ENCODE measurements around the gene CCDC71. TPM values are rescaled to one million over a fixed set of nuclear protein-coding genes. Genes with fewer than 3 reads are reported as not detected.
A peak's percentile ranks its signal among the peaks of the same experiment; 100 is the strongest.

CCDC71 gene
- total and polyA plus RNA-seq, 2 of the 13 experiments (the other 11 are each of a cell fraction or from before 2014, with no cell fraction given) = 9.7 to 14.3 TPM

DNA sequence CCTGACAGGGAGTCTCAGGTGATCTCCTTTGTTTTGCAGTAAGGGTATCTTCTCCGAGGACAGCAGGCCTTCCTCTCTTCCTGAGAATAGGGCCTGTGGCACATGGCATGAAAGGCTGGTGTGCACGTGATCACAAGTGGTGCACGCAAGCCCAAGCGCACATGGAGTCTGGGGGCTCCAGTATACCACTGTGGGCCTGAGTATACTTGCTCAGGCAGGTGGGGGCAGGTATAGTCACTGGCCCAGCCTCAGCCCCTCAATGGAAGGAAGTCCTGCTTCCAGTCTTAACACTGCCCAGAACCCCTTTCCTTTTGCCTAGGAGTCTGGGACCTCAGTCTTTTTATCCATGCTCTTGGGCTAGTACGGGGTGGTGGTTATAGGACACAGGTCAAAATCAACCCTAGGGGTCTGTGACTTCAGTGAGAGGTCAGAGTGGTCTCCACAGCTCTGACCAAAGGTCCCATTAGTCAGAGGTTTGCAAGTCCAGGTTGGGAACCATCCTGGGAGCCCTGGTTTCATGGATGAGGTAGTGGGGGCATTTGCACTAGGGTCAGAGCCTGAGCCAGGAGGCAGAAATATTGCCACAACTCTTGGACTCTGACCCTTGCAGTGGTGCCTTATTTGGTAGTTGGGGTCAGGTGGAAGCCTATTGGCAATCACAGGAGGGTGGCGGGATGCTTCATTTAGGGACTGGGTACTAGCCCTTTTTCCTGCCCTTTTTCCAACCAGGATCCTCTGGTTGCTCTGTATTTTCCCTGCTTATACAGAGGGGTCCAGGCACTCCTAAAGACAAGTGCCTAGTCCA, 823 bp upstream of the CCDC71 start (continued):
- TF ChIP-seq, protein P1, sequence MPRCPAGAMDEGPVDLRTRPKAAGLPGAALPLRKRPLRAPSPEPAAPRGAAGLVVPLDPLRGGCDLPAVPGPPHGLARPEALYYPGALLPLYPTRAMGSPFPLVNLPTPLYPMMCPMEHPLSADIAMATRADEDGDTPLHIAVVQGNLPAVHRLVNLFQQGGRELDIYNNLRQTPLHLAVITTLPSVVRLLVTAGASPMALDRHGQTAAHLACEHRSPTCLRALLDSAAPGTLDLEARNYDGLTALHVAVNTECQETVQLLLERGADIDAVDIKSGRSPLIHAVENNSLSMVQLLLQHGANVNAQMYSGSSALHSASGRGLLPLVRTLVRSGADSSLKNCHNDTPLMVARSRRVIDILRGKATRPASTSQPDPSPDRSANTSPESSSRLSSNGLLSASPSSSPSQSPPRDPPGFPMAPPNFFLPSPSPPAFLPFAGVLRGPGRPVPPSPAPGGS (CRISPR knock-in tag; IDR thresholded peaks at IDR 0.05) = no peak
- TF ChIP-seq, protein P2, sequence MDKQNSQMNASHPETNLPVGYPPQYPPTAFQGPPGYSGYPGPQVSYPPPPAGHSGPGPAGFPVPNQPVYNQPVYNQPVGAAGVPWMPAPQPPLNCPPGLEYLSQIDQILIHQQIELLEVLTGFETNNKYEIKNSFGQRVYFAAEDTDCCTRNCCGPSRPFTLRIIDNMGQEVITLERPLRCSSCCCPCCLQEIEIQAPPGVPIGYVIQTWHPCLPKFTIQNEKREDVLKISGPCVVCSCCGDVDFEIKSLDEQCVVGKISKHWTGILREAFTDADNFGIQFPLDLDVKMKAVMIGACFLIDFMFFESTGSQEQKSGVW (CRISPR knock-in tag; IDR thresholded peaks at IDR 0.05; ENCODE audit: borderline replicate concordance) = no peak
- TF ChIP-seq, protein P3, sequence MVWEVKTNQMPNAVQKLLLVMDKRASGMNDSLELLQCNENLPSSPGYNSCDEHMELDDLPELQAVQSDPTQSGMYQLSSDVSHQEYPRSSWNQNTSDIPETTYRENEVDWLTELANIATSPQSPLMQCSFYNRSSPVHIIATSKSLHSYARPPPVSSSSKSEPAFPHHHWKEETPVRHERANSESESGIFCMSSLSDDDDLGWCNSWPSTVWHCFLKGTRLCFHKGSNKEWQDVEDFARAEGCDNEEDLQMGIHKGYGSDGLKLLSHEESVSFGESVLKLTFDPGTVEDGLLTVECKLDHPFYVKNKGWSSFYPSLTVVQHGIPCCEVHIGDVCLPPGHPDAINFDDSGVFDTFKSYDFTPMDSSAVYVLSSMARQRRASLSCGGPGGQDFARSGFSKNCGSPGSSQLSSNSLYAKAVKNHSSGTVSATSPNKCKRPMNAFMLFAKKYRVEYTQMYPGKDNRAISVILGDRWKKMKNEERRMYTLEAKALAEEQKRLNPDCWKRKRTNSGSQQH (CRISPR knock-in tag; IDR thresholded peaks at IDR 0.05; ENCODE audit: low read depth) = no peak
- TF ChIP-seq, protein P4, sequence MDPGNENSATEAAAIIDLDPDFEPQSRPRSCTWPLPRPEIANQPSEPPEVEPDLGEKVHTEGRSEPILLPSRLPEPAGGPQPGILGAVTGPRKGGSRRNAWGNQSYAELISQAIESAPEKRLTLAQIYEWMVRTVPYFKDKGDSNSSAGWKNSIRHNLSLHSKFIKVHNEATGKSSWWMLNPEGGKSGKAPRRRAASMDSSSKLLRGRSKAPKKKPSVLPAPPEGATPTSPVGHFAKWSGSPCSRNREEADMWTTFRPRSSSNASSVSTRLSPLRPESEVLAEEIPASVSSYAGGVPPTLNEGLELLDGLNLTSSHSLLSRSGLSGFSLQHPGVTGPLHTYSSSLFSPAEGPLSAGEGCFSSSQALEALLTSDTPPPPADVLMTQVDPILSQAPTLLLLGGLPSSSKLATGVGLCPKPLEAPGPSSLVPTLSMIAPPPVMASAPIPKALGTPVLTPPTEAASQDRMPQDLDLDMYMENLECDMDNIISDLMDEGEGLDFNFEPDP (CRISPR knock-in tag; conservative IDR thresholded peaks at IDR 0.05) = no peak
- TF ChIP-seq, protein P5, sequence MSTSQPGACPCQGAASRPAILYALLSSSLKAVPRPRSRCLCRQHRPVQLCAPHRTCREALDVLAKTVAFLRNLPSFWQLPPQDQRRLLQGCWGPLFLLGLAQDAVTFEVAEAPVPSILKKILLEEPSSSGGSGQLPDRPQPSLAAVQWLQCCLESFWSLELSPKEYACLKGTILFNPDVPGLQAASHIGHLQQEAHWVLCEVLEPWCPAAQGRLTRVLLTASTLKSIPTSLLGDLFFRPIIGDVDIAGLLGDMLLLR (CRISPR knock-in tag; IDR thresholded peaks at IDR 0.05) = no peak
- no peak for TF ChIP-seq ZBTB7B (CRISPR knock-in tag; IDR thresholded peaks at IDR 0.05)
- TF ChIP-seq TCF12 (IDR thresholded peaks at IDR 0.05) = no peak
- no peak for TF ChIP-seq TCF12 (CRISPR knock-in tag; IDR thresholded peaks at IDR 0.05)
- no peak for TF ChIP-seq ZNF850 (CRISPR knock-in tag; conservative IDR thresholded peaks at IDR 0.05)
- TF ChIP-seq, protein P6, sequence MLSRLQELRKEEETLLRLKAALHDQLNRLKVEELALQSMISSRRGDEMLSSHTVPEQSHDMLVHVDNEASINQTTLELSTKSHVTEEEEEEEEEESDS (CRISPR knock-in tag; IDR thresholded peaks at IDR 0.05; ENCODE audit: borderline replicate concordance) = no peak
- no peak for TF ChIP-seq ZNF430 (CRISPR knock-in tag; IDR thresholded peaks at IDR 0.05)
- TF ChIP-seq, protein P7, sequence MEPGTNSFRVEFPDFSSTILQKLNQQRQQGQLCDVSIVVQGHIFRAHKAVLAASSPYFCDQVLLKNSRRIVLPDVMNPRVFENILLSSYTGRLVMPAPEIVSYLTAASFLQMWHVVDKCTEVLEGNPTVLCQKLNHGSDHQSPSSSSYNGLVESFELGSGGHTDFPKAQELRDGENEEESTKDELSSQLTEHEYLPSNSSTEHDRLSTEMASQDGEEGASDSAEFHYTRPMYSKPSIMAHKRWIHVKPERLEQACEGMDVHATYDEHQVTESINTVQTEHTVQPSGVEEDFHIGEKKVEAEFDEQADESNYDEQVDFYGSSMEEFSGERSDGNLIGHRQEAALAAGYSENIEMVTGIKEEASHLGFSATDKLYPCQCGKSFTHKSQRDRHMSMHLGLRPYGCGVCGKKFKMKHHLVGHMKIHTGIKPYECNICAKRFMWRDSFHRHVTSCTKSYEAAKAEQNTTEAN (CRISPR knock-in tag; conservative IDR thresholded peaks at IDR 0.05) = no peak
- TF ChIP-seq, protein P8, sequence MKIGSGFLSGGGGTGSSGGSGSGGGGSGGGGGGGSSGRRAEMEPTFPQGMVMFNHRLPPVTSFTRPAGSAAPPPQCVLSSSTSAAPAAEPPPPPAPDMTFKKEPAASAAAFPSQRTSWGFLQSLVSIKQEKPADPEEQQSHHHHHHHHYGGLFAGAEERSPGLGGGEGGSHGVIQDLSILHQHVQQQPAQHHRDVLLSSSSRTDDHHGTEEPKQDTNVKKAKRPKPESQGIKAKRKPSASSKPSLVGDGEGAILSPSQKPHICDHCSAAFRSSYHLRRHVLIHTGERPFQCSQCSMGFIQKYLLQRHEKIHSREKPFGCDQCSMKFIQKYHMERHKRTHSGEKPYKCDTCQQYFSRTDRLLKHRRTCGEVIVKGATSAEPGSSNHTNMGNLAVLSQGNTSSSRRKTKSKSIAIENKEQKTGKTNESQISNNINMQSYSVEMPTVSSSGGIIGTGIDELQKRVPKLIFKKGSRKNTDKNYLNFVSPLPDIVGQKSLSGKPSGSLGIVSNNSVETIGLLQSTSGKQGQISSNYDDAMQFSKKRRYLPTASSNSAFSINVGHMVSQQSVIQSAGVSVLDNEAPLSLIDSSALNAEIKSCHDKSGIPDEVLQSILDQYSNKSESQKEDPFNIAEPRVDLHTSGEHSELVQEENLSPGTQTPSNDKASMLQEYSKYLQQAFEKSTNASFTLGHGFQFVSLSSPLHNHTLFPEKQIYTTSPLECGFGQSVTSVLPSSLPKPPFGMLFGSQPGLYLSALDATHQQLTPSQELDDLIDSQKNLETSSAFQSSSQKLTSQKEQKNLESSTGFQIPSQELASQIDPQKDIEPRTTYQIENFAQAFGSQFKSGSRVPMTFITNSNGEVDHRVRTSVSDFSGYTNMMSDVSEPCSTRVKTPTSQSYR (CRISPR knock-in tag; IDR thresholded peaks at IDR 0.05; ENCODE audit: borderline replicate concordance) = no peak
- TF ChIP-seq, protein P9, sequence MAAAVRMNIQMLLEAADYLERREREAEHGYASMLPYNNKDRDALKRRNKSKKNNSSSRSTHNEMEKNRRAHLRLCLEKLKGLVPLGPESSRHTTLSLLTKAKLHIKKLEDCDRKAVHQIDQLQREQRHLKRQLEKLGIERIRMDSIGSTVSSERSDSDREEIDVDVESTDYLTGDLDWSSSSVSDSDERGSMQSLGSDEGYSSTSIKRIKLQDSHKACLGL (CRISPR knock-in tag; IDR thresholded peaks at IDR 0.05) = no peak
- no peak for TF ChIP-seq ZNF777 (CRISPR knock-in tag; IDR thresholded peaks at IDR 0.05)
- TF ChIP-seq HDAC1 (CRISPR knock-in tag; IDR thresholded peaks at IDR 0.05) = no peak
- TF ChIP-seq ZNF160 (CRISPR knock-in tag; IDR thresholded peaks at IDR 0.05) = 0 out of 2 replicates have a peak, but pooled peaks have one; percentile 6
- no peak for TF ChIP-seq ZBTB21 (CRISPR knock-in tag; IDR thresholded peaks at IDR 0.05)

All from HepG2 (cell line).